Fibroblast of lung (primary cell): ENCODE data around the gene MISP. TPM values are rescaled to one million over a fixed set of nuclear protein-coding genes. Genes with fewer than 3 reads are reported as not detected.

ENCODE experiments used
- DNase-seq, 2 donors: peaks; one replicate each; pipeline versions ENCODE4 v3.0.0 to v3.0.0-alpha.2; 2010; ENCODE audit warnings: low read depth in 2 of 2
- H2AFZ ChIP-seq: 2 replicates; pipeline ENCODE4 v1.5.1; 2012; ENCODE audit warnings: low read length, control low read depth, inconsistent platforms
- H3K27ac ChIP-seq: 2 replicates; pipeline ENCODE4 v1.5.1; 2011; ENCODE audit warnings: low read length, control low read depth; ENCODE audit not compliant: insufficient read depth
- H3K27me3 ChIP-seq: 2 replicates; pipeline ENCODE4 v1.5.1; 2011; ENCODE audit warnings: mild to moderate bottlenecking, low read length; ENCODE audit not compliant: control insufficient read depth, insufficient read depth
- H3K36me3 ChIP-seq: 2 replicates; pipeline ENCODE4 v1.5.1; 2011; ENCODE audit warnings: low read length; ENCODE audit not compliant: control insufficient read depth, insufficient read depth
- H3K4me1 ChIP-seq: 2 replicates; pipeline ENCODE4 v1.5.1; 2011; ENCODE audit warnings: low read length; ENCODE audit not compliant: control insufficient read depth, insufficient read depth; ENCODE audit errors: extremely low read depth
- H3K4me2 ChIP-seq: 2 replicates; pipeline ENCODE4 v1.5.1; 2011; ENCODE audit warnings: low read length, control low read depth; ENCODE audit not compliant: insufficient read depth; ENCODE audit errors: extremely low read depth
- H3K4me3 ChIP-seq, 4 experiments: fragments of 200-600 bp in 1 of 4; sonication (generic) in 1 of 4; replicated peaks in 1 of 4; 2 replicates each; pipeline ENCODE4 v1.5.1; 2011 to 2016; ENCODE audit warnings: low read length in 4 of 4, low read depth in 3 of 4, mild to moderate bottlenecking in 3 of 4, control low read depth in 2 of 4, inconsistent platforms in 1 of 4, mixed read lengths in 1 of 4; ENCODE audit not compliant: insufficient read depth in 1 of 4; ENCODE audit errors: control extremely low read depth in 1 of 4
- H3K79me2 ChIP-seq: 2 replicates; pipeline ENCODE4 v1.5.1; 2012; ENCODE audit warnings: mild to moderate bottlenecking, low read length, inconsistent platforms; ENCODE audit not compliant: control insufficient read depth, insufficient read depth
- H3K9ac ChIP-seq: 2 replicates; pipeline ENCODE4 v1.5.1; 2011; ENCODE audit warnings: mild to moderate bottlenecking, low read length, control low read depth; ENCODE audit not compliant: insufficient read depth
- H3K9me3 ChIP-seq: 2 replicates; pipeline ENCODE4 v1.5.1; 2012; ENCODE audit warnings: low read depth, low read length; ENCODE audit not compliant: control insufficient read depth, insufficient read depth
- H4K20me1 ChIP-seq: 2 replicates; pipeline ENCODE4 v1.5.1; 2011; ENCODE audit warnings: low read length; ENCODE audit not compliant: control insufficient read depth, insufficient read depth; ENCODE audit errors: extremely low read depth
- EZH2 ChIP-seq: IDR thresholded peaks from 2 replicates; pipeline ENCODE4 v1.5.1; 2012; ENCODE audit warnings: low read length, control low read depth, mild to moderate bottlenecking; ENCODE audit errors: missing control alignments
- polyA plus RNA-seq, 2 donors: library from polyadenylated mRNA; depleted of rRNA in 1 of 2; stranded (reverse) in 1 of 2; unstranded in 1 of 2; fragments of >200 nt; gene quantifications; 2 replicates each; pipeline ENCODE4 v1.2.1, GENCODE V29; 2011 to 2012; ENCODE audit warnings: missing spikeins in 1 of 2
- total RNA-seq: library from RNA; depleted of rRNA; stranded (reverse); fragments of >200 nt; gene quantifications from 2 replicates; pipeline ENCODE4 v1.2.1, GENCODE V29; 2014
- TF ChIP-seq, protein P1 (sequence below), 2 donors: IDR thresholded peaks in 1 of 2; conservative IDR thresholded peaks in 1 of 2; 1 replicate in 1 of 2; 2 replicates in 1 of 2; pipeline ENCODE4 v1.5.1; 2011 to 2012; ENCODE audit warnings: low read length in 2 of 2, control low read depth in 1 of 2, inconsistent platforms in 1 of 2, low read depth in 1 of 2, mild to moderate bottlenecking in 1 of 2

The MISP gene
- total and polyA plus RNA-seq, 2 donors (not counting 1 experiment from before 2014, with no cell fraction given) = not detected

DNA sequence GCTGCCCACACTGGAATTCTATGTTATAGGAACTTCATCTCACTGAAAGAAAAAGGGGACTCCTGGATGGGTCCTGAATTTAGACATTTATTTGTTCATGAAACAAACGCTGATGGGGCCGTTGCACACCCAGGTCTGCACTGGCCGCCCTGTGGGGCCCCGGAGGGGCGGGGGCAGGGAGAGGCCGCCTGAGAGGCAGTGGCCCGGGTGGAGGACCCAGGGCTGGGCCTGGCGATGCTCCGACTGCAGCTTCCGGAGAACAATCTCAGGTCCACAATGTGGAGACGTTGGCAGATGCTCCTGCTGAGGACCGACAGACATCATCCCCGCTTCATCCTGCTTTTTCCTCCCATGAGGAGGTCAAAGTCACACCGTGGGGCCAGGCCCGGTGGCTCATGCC lies 30.0 kb downstream of the MISP start:
- peaks cover 10% of the 10 kb centered on the region for H3K4me1 ChIP-seq

DNA sequence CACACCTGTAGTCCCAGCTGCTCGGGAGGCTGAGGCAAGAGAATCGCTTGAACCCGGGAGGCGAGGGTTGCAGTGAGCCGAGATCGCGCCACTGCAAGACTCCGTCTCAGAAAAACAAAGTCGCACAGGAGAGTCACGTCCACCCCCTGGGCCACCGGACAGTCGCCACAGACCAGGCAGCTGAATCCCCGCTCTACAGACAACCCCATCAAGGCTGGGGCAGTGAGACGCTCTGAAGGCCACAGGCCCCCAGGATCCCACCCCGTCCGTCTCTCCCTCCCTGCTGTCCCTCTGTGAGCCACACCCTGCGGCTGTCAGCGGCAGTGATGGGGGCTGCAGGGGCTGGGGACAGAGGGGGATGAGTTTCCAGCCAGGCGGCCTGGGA lies 30.9 kb downstream of the MISP start:
- H3K79me2 ChIP-seq = no peaks in the 10 kb centered on the region
- H3K36me3 ChIP-seq = no peaks in the 10 kb centered on the region
- no peaks in the 10 kb centered on the region for H3K27me3 ChIP-seq
- no peaks in the 10 kb centered on the region for H4K20me1 ChIP-seq
- H2AFZ ChIP-seq = no peak overlapping the region
- no peak overlapping the region for H3K4me3 ChIP-seq
- no peak for DNase-seq
- no peak overlapping the region for H3K9ac ChIP-seq
- H3K9me3 ChIP-seq = no peaks in the 10 kb centered on the region
- H3K4me1 ChIP-seq = peaks cover 10% of the 10 kb centered on the region
- H3K27ac ChIP-seq = no peak overlapping the region
- TF ChIP-seq EZH2 = no peak
- TF ChIP-seq, protein P1, sequence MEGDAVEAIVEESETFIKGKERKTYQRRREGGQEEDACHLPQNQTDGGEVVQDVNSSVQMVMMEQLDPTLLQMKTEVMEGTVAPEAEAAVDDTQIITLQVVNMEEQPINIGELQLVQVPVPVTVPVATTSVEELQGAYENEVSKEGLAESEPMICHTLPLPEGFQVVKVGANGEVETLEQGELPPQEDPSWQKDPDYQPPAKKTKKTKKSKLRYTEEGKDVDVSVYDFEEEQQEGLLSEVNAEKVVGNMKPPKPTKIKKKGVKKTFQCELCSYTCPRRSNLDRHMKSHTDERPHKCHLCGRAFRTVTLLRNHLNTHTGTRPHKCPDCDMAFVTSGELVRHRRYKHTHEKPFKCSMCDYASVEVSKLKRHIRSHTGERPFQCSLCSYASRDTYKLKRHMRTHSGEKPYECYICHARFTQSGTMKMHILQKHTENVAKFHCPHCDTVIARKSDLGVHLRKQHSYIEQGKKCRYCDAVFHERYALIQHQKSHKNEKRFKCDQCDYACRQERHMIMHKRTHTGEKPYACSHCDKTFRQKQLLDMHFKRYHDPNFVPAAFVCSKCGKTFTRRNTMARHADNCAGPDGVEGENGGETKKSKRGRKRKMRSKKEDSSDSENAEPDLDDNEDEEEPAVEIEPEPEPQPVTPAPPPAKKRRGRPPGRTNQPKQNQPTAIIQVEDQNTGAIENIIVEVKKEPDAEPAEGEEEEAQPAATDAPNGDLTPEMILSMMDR (conservative IDR thresholded peaks at IDR 0.05 in 1 of 2, IDR thresholded peaks at IDR 0.05 in 1 of 2; ENCODE audit: low read depth in 1 of 2, low read length in 2 of 2) = no peak
- no peak overlapping the region for H3K4me2 ChIP-seq

More for the DNA sequence above, 30.0 kb downstream of the MISP start:
- H3K79me2 ChIP-seq = no peaks in the 10 kb centered on the region
- H3K27ac ChIP-seq = no peak overlapping the region
- DNase-seq = no peak
- no peak overlapping the region for H2AFZ ChIP-seq
- H4K20me1 ChIP-seq = no peaks in the 10 kb centered on the region
- H3K36me3 ChIP-seq = no peaks in the 10 kb centered on the region
- H3K9me3 ChIP-seq = no peaks in the 10 kb centered on the region
- no peak overlapping the region for H3K9ac ChIP-seq
- no peak for TF ChIP-seq EZH2
- TF ChIP-seq, protein P1 (conservative IDR thresholded peaks at IDR 0.05 in 1 of 2, IDR thresholded peaks at IDR 0.05 in 1 of 2; ENCODE audit: low read depth in 1 of 2, low read length in 2 of 2) = no peak
- no peaks in the 10 kb centered on the region for H3K27me3 ChIP-seq
- H3K4me2 ChIP-seq = no peak overlapping the region
- no peak overlapping the region for H3K4me3 ChIP-seq

DNA sequence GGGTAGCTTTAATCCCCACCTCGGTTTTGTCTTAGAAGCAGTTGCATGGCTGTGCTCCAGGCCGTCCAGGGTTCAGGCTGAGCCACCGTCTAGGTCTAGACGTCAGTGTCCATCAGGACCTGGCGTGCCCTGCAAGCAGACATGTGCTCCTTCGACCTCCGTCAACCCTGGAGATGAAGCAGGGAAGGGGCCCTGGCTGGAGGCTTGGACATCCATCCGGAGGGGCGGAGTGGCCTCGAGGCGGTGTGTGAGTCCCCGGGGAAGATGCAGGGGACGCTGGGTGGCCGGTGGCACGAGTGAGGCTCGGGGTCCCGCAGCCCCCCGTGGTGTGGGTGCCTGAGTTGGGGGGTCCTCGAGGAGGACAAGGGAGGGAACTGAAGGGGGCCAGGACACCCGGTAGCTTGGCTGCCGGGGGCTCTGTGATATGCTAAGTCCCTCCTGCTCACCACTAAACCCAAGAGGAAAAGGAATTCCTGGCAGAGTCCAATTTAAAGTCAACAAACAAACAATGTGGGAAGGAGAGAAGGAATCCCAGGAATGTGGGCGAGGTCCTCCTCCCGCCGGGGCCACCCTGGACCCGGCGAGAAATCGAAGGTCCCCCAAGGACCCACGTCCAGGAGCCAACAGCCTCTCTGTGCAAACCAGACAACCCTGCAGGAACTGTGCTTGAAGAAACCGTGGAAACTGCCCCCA lies 31.4 kb downstream of the MISP start:
- peak overlapping the region; percentile 8 for H3K9ac ChIP-seq
- H3K4me1 ChIP-seq = peaks cover 10% of the 10 kb centered on the region
- H3K27ac ChIP-seq = peak overlapping the region; percentile 39
- no peak overlapping the region for H3K4me3 ChIP-seq
- no peak for TF ChIP-seq EZH2
- TF ChIP-seq, protein P1 (conservative IDR thresholded peaks at IDR 0.05 in 1 of 2, IDR thresholded peaks at IDR 0.05 in 1 of 2; ENCODE audit: low read depth in 1 of 2, low read length in 2 of 2) = no peak
- peak overlapping the region; percentile 11 for H3K4me2 ChIP-seq
- no peaks in the 10 kb centered on the region for H3K27me3 ChIP-seq
- H4K20me1 ChIP-seq = no peaks in the 10 kb centered on the region
- peak; percentile 33 to 75 for DNase-seq
- H3K9me3 ChIP-seq = no peaks in the 10 kb centered on the region
- H2AFZ ChIP-seq = peak overlapping the region; percentile 55
- H3K79me2 ChIP-seq = no peaks in the 10 kb centered on the region
- no peaks in the 10 kb centered on the region for H3K36me3 ChIP-seq
